MCF 10A (cell line): Measurements from ENCODE around the gene MAPKBP1. TPM values are rescaled to one million over a fixed set of nuclear protein-coding genes. Genes with fewer than 3 reads are reported as not detected.

Experiments used
- BruUV-seq: library from RNA; stranded (reverse); fragments of 400-500 nt; replicated peaks from 2 replicates; lab custom pipeline; 2021; lab: Mats Ljungman, UMichigan
- CTCF ChIA-PET: fragments of 300-600 bp; sonication (Branson Sonifier 250); formaldehyde crosslinking; extraction: SDS; loops from one replicate; lab custom pipeline; 2021; ENCODE audit warnings: antibody characterized with exemption, inconsistent platforms; lab: Yijun Ruan, JAX
- POLR2A ChIA-PET: fragments of 300-600, 350-650 bp; sonication (Branson Sonifier 250); formaldehyde crosslinking; extraction: SDS; loops from one replicate; lab custom pipeline; 2020; ENCODE audit warnings: antibody characterized with exemption, inconsistent platforms; lab: Yijun Ruan, JAX
- DNase-seq: peaks from one replicate; pipeline ENCODE4 v3.0.0-alpha.2; 2018; ENCODE audit not compliant: unreplicated experiment
- H3K27ac Mint-ChIP-seq: one replicate; pipeline ENCODE4 v1.8.0; 2022; ENCODE audit warnings: mild to moderate bottlenecking, low read depth, mixed read lengths; ENCODE audit not compliant: unreplicated experiment
- H3K27me3 Mint-ChIP-seq: one replicate; pipeline ENCODE4 v1.8.0; 2022; ENCODE audit warnings: mixed read lengths; ENCODE audit not compliant: insufficient read depth, unreplicated experiment
- H3K36me3 Mint-ChIP-seq: one replicate; pipeline ENCODE4 v1.8.0; 2022; ENCODE audit warnings: mild to moderate bottlenecking, moderate library complexity, mixed read lengths; ENCODE audit not compliant: insufficient read depth, unreplicated experiment
- H3K4me1 Mint-ChIP-seq: one replicate; pipeline ENCODE4 v1.8.0; 2022; ENCODE audit warnings: mixed read lengths; ENCODE audit not compliant: insufficient read depth, unreplicated experiment
- H3K4me3 Mint-ChIP-seq: one replicate; pipeline ENCODE4 v1.8.0; 2022; ENCODE audit warnings: mild to moderate bottlenecking, moderate library complexity, mixed read lengths; ENCODE audit not compliant: unreplicated experiment
- H3K9me3 Mint-ChIP-seq: one replicate; pipeline ENCODE4 v1.8.0; 2022; ENCODE audit warnings: mixed read lengths; ENCODE audit not compliant: unreplicated experiment
- CTCF ChIP-seq: fragments of 200-600 bp; IDR thresholded peaks from one replicate; pipeline ENCODE4 v1.8.0; 2022; ENCODE audit warnings: antibody characterized with exemption, mild to moderate bottlenecking; ENCODE audit not compliant: unreplicated experiment
- intact Hi-C: fragments of 100-400 bp; cut with micrococcal nuclease; formaldehyde crosslinking; loops from 2 replicates; pipeline ENCODE4 v1.14.1; 2022
- total RNA-seq: library from RNA; stranded (reverse); gene quantifications from 2 replicates; pipeline ENCODE4 v1.2.3, GENCODE V29; 2022

MAPKBP1 gene
- total RNA-seq, 1 experiment from 2014 or later: 35.0 TPM

DNA sequence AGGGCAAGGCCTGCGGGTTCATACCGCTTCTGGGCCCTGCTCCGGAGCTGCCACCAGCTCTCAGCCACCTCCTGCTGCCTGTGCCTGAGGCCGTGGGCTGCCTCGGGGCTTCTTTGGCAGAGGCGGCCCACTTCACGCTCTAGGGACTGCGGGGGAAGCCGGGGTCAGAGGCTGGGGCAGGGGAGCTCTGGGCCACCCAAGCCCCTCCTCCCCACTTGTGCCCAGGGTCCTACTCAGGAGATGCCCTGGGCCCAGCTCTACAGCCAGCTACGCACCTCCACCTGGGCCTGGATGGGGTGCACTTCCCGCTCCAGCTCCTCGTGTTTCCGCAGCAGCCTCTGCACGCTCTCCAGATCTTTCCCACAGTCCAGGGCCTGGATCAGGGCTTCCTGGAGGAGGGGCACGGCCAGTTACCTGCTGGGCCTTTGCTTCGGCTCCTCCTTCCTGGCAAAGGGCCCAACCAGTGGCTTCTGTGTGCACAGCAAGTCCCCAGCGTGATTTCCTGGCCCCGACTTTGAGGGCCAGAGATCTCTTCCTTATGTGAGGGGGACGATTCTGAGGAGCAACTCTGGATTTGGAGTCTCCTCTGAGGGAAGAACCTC is 88.3 kb downstream of the MAPKBP1 start:
- BruUV-seq: no TSS peak
- Mint-ChIP-seq H3K4me3 (no peak overlapping the region), H3K27me3 (no peaks in the 10 kb centered on the region), H3K4me1 (no peaks in the 10 kb centered on the region), H3K27ac (no peak overlapping the region), H3K36me3 (no peaks in the 10 kb centered on the region), H3K9me3 (no peaks in the 10 kb centered on the region)
- intact Hi-C loops: no loop called here
- TF ChIP-seq CTCF: no peak
- CTCF ChIA-PET: no interaction called here
- DNase-seq: peak; percentile 11
- POLR2A ChIA-PET: interaction anchor here (1.5 kb wide), 1 partner anchor 13 kb away, joined by 5 read pairs; no protein-coding TSS in a partner anchor

GRCh38 chr15:41865490-41866055 is 91.3 kb downstream of the MAPKBP1 start:
- Mint-ChIP-seq H3K27me3 (no peaks in the 10 kb centered on the region), H3K9me3 (no peaks in the 10 kb centered on the region), H3K4me3 (no peak overlapping the region), H3K27ac (no peak overlapping the region), H3K4me1 (peaks cover 3% of the 10 kb centered on the region), H3K36me3 (no peaks in the 10 kb centered on the region)
- ChIA-PET POLR2A (interaction anchor here (0.7 kb wide), 1 partner anchor 29 kb away, joined by 3 read pairs; no protein-coding TSS in a partner anchor), CTCF (interaction anchor here (0.7 to 0.9 kb wide), 2 partner anchors 38 to 54 kb away, joined by 3 read pairs; no protein-coding TSS in a partner anchor)
- DNase-seq: no peak
- no peak for TF ChIP-seq CTCF
- BruUV-seq: no TSS peak
- intact Hi-C loops: no loop called here

DNA sequence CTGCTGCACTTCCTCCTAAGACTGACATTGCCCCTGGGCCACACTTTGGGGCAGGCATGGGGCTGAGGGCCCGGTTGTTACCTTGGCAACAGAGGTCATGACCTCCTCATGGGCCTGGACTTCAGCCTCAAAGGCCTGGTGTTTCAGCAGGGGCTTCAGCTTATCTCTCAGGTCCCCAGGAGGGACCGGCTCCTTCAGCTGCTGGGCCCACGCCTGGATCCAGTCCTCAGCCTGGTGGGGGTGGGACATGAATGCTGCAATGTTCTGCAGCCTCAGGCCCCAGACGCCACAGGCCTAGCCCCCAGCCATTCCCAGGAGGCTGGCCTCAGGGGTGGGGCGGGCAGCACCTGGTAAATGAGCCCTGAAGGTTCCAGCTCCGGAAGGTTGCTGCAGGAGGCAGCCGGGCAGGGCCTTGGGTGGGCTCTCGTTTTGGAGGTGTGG is 92.0 kb downstream of the MAPKBP1 start:
- Mint-ChIP-seq H3K4me1 (peaks cover 9% of the 10 kb centered on the region), H3K27ac (no peak overlapping the region), H3K27me3 (no peaks in the 10 kb centered on the region), H3K9me3 (no peaks in the 10 kb centered on the region), H3K36me3 (no peaks in the 10 kb centered on the region), H3K4me3 (no peak overlapping the region)
- DNase-seq: no peak
- intact Hi-C loops: no loop called here
- POLR2A ChIA-PET: interaction anchor here (0.6 kb wide), 1 partner anchor 10 kb away, joined by 3 read pairs; no protein-coding TSS in a partner anchor
- no TSS peak for BruUV-seq
- CTCF ChIA-PET: interaction anchor here (0.5 to 0.9 kb wide), 2 partner anchors 38 to 122 kb away, joined by 3 read pairs; no protein-coding TSS in a partner anchor
- TF ChIP-seq CTCF: no peak

- no peaks in the 10 kb centered on the region for H3K27me3 Mint-ChIP-seq
- ChIA-PET CTCF (interaction anchor here (0.5 kb wide), 1 partner anchor 122 kb away, joined by 3 read pairs; no protein-coding TSS in a partner anchor), POLR2A (interaction anchor here (0.6 kb wide), 1 partner anchor 9 kb away, joined by 3 read pairs; no protein-coding TSS in a partner anchor)
- no peaks in the 10 kb centered on the region for H3K36me3 Mint-ChIP-seq
- TF ChIP-seq CTCF: no peak
- H3K27ac Mint-ChIP-seq: no peak overlapping the region
- no TSS peak for BruUV-seq
- intact Hi-C loops: no loop called here
- H3K4me1 Mint-ChIP-seq: peaks cover 9% of the 10 kb centered on the region
- no peak for DNase-seq
- H3K9me3 Mint-ChIP-seq: no peaks in the 10 kb centered on the region
- no peak overlapping the region for H3K4me3 Mint-ChIP-seq
These were observed 92.7 kb downstream of the MAPKBP1 start for GRCh38 chr15:41866872-41867579.
